Stimulated activated CD4-positive, alpha-beta T cell treated with anti-CD3 and anti-CD28 coated beads, TNF-alpha, amount 100 ng/mL, for 24 hours (primary cell): Measurements from ENCODE around the gene PSMC1.

Experiments
- DNase-seq, 3 experiments: peaks; one replicate each; pipeline ENCODE4 v3.0.0-alpha.2; 2020; ENCODE audit warnings: low read depth in 3 of 3

Gene PSMC1

DNA sequence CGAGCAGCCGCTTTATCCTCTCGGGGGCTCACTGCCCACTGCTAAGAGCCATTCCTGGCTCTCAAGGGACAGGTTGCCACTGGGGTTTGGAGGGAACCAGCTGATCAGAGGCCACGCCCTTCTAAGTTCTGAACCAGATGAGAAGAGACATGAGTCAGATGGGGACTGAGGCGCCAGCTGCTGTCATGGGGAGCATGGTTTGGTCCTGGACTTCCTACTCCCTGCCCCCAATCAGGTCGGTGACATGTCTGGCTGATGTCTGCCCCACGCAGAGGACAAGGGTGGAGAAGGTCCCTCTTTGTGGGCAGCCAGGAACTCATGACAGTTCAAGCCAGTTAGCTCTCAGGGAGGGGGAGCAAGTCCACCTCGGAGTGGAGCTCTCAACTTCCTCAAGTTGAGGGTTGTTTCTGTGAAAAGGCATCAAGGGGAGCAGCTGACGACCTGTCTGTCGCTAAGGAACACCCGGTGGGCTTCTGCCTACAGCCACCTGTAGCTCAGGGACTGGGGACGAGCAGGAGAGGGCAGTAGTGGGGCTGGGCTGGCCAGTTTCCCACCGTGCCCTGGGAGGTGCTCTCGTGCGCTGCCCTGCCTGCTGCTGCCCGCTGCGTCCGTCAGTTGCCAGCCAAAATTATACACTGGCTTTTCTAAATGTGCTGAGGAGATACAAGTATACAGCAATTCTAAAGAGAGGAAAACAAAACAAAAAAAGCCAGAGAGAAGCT, 20.5 kb downstream of the PSMC1 start:
- DNase-seq, result no peak

DNA sequence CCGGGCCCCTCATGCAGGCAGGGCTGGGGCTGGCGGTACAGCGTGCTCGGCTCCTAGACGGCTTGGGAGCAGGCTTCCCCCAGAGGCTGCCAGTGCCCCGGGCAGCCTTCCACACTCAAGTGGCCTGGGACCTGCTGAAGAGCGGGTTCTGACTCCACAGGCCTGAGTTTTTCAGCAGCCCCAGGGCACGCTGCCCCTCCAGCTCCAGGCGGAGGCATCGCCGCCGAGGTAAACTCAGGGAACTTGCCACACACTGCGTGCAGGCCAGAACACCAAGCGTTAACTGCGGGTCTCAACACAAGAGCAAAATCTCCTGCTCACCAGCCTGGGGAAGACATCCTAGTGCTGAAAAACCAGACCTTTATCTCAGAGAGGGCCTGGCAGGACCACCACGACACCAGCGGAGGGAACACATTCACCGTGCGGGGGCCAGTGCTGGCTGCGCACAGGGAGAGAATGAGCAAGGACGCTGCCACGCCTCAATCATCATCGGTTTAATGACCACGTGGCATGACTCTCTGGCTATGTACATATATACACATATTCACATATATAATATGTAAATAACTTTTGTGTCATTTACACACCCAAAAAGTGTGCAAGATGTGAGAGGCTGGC, 21.3 kb downstream of the PSMC1 start:
- no peak for DNase-seq

DNA sequence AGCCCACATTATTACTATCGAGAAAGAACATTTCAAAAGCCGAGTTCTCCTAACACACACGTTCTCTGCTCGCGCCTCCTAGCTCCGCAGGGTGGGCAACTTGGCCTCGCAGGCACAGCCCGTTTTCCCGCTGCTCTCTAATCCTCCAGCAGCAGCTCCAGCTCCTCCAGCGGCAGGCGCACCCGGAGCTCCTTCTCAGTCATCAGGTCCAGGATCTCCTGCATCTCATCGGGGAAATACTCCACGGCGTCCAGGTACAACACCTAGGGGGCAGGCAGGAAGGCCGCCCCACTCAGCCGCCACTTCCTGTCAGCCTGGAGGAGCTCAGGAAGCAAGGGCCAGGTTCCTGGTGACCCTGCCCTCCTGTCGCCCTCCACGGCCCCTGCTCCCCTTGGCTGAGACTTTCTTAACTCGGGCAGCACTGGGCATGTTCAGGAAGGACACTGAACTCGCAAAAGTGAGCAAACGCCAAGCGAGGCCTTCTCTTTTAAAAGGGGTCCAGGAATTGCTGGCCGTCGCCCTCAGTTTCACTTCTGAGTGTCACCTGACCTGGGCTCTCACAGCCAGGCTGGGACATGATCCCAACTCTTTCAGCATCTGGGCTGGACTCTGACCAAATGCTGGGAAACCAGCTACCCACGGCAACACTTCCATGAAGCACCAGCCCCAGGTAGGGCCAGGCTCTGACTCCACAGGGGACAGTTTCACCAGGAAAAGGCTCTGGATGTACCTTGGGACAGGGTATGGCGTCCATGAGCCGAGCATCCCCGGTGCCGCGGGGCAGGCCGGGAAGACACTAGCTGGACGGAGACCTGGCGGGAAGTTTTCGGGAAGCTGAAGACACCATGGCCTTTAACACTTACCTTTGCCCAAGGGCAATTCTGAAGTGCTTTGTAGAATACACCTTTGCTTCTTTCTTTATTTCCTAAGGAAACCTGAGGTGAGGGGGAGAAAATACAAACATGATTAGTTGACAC, 22.1 kb downstream of the PSMC1 start:
- no peak for DNase-seq

DNA sequence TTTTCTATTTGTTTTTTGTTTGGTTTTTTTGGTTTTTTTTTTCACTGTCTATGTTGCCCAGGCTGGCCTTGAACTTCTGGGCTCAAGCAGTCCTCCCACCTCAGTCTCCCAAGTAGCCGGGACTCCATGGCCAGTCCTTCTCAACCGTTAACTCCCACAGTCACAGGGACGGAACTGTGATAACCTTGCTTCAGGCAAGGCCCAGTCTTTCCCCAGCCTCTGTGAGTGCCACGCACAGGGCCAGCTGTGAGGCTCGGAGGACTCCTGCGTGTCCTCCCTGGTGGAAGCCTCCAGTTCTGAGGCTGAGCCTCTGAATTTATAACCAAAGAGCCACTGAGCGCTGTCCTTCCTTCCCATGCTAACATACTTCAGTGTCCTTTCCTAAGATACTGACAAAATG, 23.7 kb downstream of the PSMC1 start:
- no peak for DNase-seq

DNA sequence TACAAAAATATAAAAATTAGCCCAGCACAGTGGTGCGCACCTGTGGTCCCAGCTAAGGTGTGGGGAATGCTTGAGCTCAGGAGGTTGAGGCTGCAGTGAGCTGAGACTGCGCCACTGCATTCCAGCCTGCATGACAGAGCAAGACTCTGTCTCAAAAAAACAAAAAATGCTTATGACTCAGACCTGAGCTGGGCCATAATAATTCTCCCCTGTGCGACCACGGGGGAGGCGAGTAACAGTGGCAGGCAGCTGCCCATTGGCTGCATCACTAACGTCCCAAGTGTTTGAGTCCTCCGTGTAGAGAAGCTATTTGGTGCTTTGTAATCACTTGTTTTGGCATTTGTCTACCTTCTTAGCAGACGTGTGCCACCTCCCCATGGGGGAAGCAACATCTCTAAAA, 24.9 kb downstream of the PSMC1 start:
- DNase-seq, result no peak

DNA sequence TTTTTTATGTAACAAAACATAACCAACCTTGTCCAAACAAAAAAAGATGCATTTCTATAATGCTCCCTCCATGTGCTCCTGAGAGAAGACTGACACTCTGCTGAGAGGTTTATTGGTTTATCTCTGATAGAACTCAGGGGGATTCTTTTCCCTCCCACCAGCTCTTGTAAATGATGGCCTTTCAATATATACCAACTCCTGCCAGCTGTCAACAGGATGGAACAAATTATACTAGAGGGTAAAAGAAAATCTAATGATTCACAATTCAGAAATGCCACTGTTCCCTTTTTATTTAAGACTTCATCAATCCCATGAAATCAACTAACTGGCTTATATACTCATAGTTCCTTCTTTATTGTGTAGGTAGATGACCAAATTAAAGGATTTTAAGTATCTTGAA, 25.4 kb downstream of the PSMC1 start:
- no peak for DNase-seq

DNA sequence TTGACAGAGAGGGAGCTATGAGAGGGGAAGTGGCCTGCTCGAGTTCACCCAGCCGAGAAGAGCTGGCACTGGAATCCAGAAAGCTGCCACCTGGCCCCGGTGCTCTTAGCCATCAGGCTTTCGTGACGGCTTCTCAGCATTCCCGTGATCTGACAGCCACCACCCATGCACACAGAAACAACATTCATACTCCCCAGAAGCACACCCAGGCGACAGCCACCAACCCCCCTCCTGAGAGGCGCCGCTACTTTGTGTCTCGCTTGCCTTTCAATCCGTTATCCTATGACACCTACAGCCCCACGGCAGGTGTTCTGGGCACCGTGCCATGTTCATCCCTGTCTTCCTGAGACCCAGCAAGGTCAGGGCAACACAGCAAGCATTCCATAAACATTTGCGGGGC, 31.4 kb downstream of the PSMC1 start:
- no peak for DNase-seq

DNA sequence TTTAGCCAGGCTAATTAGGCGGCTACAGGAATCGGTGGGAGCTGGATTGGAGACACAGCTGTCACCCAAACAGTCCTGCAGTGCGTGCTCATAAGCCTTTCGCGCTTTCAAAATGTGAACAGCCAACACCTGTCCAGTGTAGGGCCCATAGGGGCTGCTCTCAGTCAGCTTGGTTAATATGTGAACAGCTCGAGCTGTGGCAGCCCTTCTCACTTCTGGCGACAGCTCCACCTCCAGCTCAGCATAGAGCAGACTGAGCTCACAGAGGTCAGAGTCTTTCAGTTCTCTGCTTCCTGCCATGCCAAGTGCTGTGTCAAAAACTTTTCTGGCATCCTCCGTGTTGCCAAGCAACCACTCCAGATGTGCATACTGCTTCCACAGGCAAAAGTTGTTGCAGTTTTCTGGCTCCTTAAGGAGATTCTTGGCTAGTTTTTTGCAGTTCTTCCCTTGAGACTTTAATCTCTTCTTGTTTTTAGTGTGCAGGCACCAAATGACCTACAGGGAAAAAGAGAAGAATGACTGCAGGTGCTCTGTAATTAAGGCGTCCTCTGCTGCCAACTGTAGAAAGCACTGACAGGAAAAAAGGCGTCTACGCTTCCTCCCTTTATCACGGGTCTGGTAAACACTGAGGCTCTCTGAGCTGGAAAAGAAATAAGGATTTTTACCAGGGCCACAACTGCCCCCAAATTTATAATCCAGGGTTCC, 32.5 kb downstream of the PSMC1 start:
- no peak for DNase-seq

DNA sequence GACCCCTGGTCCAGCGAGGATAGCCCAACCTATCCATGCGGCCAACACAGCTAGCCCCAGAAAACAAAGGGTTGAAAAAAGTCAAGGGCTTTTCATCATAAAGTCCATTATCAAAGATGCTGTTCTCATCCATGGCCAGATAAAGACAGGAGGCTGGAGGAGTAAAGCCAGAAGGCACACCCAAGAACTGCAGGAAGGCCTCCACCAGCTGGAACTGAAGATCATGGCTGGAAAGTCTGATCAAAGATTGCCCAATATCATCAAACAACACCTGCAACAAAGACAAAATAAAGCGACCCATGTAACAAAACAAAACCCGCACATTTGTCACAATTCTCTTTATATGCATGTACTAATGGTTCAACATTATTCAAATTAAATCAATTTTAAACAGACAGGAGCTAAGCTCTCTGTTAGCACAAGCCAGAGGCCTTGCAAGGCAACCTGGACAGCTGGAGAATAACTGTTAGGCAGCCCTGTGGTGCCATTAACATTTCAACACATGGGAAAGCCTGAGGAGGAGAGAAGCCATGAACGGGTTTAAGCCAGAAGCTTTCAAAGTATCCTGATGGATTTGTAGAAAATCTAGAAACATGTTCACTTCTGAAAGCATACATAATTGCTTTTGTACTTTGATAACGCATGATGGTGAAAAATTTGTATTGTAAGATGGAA, 34.1 kb downstream of the PSMC1 start:
- no peak for DNase-seq

DNA sequence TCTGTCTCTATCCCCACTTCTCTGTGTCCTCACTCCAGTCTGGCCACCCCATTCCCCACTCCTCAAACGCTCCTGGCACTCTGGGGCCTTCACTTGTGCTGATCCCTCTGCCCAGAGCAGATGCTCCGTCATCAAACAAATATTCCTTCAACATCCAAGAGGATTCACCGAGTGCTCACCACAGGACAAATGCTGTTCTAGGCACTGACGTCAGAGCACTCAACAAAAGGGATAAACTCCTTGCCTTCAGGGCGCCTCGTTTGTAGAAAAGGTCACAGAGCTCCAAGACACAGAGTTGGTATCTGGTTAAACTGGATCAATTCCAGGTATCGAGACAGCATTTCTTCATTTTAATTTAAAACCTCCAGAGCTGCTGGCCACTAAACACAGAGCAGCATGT, 35.3 kb downstream of the PSMC1 start:
- no peak for DNase-seq

DNA sequence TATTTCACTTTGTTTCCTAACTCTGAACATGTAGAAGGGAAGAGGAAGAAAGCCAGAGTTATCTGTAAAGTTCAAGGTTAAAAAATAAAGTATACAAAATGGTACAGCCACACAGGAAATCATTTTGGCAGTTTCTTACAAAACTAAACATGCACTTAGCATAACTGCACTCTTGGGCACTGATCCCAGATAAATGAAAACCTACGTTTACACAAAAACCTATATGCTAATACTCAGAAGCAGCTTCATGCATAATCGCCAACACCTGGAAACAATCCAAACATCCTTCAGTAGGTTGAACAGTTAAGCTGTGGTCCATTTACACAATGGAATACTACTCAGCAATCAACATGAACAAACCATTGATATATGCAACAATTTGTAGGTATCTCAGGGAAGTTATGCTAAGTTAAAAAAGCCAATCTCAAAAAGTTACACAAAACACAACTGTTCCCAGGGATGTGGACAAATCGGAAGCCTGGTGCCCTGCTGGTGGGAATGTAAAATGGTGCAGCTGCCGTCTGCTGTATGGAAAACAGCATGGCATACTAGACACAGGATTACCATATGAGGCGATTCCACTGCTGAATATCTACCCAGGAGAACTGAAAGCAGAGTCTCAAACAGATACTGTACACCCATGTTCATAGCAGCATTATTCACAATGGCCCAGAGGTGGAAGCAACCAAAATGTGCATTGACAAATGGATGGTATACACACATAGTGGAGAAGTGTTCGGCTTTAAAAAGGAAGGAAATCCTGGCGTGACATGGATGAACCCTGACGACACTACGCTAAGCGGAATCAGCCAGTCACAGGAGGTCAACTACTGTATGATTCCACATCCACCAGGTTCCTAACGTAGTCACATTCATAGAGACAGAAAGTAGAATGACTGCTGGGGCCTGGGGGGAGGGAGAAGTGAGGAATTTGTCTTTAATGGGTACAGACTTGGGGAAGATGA, 37.7 kb downstream of the PSMC1 start:
- DNase-seq, result no peak

DNA sequence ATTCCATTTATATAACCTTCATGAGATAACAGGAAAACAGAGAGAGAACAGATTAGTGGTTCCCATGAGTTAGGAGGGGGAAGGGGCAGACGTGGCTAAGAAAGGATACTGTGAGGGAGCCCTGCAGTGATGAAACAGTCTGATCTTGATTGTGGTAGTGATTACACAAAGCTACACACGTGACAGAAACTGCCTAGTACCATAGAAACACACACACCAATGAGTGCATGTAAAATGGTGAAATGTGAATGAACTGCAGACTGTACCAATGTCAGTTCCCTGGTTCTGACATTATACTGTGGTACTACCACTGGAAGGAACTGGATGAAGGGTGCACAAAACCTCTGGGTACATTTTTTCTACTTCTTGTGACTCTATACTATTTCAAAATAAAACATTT, 38.5 kb downstream of the PSMC1 start:
- no peak for DNase-seq

DNA sequence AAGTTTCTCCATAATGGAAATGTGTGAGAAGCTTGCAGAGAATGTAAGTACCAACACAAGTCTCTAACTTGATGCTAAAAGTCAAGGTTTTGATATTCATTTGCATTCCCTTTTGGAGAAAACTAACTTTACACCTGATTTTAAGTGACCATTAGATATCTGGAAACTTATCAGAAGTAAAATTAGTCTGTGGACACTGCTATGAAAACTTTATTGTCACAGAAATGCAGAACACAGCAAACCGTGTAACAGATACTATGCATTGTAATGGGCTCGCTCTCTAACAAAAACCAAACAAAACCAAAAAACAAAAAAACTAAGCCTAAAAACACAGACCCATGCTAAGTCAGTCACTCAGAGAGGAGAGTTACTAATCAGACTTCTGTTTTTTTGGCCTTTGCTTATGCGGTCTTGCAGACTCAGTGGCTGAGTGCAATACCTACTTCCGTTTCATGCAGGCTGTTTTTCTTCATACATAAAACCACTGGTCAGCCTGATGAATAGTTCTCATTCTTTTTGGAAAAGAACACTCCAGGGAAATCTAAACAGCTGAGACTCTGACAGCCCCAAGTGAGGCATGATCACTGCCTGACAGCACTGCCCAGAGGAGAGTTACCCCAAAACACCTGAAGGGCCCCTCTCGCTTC, 39.6 kb downstream of the PSMC1 start:
- DNase-seq, result no peak

DNA sequence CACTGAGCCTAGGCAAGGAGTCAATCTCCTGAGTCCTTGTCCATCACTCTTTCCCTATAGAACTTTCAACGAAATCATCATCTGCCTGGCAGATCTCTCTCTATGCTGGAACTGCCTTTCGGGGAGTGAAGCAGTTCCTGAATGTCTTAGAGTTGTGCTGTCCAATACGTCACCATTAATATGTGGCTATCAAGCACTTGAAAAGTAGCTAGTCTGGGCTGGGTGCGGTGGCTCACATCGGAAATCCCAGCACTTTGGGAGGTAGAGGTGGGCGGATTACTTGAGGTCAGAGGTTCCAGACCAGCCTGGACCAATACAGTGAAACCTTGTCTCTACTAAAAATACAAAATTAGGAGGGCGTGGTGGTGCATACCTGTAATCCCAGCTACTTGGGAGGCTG, 40.3 kb downstream of the PSMC1 start:
- no peak for DNase-seq

DNA sequence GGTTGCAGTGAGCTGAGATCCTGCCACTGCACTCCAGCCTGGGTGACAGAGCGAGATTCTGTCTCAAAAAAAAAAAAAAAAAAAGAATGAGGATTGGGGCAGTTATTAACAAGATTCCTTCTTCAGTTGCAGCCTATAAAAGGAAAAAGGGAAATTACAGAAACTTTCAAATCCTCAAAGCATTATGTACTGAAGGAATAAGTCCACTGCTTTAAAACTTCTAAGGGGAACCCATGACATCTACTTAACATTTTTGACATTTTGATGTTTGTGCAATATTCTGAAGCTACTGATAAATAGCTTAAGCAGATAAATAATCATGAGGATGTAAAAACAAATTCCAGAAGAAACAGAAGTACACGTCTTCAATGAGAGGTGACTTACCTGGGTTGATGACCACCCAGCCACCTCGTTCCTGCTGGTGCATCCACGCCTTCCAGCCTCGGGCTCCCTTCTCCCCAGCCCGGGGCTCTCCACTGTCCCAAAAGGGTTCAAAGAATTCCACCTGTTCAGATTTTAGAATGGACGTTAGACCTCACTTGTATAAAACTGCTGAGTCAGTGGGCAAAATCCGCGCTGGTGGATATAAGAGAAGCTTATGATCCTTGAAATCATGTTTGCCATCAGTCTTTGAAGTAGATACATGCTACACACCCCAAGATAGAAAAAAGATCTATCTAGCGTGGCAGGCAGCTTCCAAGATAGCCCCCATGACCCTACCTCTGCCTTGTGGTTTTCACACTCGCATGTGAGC, 41.7 kb downstream of the PSMC1 start:
- DNase-seq, result no peak

DNA sequence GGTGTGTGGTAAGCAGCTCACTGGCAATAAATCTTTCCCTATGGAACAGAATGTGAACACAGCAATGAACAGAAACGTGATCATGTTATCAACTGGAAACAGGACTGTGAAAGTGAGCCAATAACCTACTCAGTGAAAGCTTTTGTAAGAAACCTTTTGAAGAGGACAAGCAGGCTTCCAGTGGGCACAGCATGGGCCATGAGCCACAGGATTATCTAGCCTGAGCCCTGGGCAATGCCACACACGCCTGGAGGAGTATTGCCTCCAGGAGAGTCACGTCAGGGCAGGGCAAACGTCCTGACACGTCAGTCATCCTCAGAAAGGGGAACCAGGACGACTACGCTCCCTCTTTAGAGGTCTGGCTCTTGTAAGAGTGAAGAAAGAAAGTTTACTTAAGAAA, 43.1 kb downstream of the PSMC1 start:
- DNase-seq, result no peak

DNA sequence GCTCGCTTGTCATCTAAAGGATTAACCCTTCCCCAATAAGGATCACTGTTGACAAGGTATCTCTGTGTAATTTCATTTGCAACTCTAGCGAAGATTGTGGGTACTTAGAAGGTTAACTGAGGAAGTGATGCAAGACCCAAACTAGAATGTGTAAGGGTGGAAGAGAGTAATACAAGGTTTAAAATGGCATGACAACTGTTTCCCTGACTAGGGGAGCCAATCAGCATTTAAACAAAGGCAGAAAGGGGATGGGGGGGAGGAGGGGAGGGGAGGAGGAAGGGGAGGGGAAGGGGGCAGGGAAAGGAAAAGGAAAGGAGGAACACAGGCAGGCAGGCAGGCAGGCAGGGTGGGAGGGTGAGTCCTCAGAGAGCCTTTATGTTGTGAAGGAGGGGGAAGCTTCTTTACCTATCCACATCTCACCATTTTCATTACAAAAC, 44.3 kb downstream of the PSMC1 start:
- no peak for DNase-seq

DNA sequence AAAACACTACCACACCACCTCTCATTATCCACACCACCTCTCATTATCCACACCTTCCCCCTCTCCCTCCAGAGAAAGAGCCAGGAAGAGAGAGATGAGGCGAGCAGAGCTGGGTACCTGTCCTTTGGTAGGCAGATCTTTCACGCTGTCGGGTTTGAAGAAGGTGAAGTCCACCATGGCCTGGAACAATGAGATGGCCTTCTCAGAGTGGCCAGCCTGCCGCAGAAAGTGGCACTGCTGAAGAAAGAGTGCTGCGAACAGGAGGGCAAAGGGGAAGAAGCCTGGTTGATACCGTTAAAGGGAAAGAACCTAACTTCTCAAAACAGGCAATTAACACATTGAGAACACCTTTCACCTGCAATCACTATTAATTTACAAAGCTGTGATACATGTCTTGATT, 44.8 kb downstream of the PSMC1 start:
- no peak for DNase-seq

DNA sequence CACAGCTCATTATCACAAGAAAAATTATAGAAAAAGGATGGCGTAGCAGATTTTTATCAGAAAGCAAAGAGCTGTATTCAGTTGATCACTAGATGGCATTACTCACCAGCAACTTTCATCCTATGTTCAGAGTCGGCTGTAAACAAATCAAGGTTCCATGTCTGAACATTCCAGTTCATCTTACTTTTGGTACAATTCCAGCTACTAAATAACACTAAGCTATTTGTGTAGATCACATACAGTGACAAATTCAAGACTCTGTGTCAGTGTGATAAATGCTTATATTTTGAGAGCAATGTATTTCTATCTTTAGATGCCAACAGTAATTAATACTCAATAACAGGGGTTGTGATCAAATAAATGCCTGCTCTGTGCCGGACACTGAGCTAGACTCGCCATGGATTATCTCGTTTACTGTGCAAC, 45.3 kb downstream of the PSMC1 start:
- DNase-seq, result no peak
